Measurements from ENCODE around the gene TIMP4. TPM values are rescaled to one million over a fixed set of nuclear protein-coding genes. Genes with fewer than 3 reads are reported as not detected.

The TIMP4 gene
- total RNA-seq, 4 donors from 2014 or later, result 40.2 to 124 (median 48.4) TPM

GRCh38 chr3:12186046-12186445 lies 27.3 kb upstream of the TIMP4 start:
- Histone ChIP-seq H3K27ac (no peak overlapping the region), H3K27me3 (no peaks in the 10 kb centered on the region), H3K9me3 (no peaks in the 10 kb centered on the region), H3K36me3 (no peaks in the 10 kb centered on the region), H3K4me3 (no peak overlapping the region), H3K4me1 (peaks cover 0 to 26% (median 17%) of the 10 kb centered on the region in 4 donors)
- 75 to 77% methylated on average over 4 of the region's 4 CpGs for WGBS, 2 donors
- TF ChIP-seq CTCF (IDR thresholded peaks at IDR 0.05) (no peak), EP300 (IDR thresholded peaks at IDR 0.05) (no peak), POLR2A (IDR thresholded peaks at IDR 0.05) (no peak)
- no peak for DNase-seq (ENCODE audit: low spot score in 2 of 2)

- Histone ChIP-seq H3K27me3 (no peaks in the 10 kb centered on the region), H3K9me3 (no peaks in the 10 kb centered on the region), H3K4me1 (peaks cover 0 to 30% (median 19%) of the 10 kb centered on the region in 4 donors), H3K27ac (no peak overlapping the region), H3K36me3 (no peaks in the 10 kb centered on the region), H3K4me3 (no peak overlapping the region)
- TF ChIP-seq EP300 (IDR thresholded peaks at IDR 0.05) (no peak), CTCF (IDR thresholded peaks at IDR 0.05) (no peak), POLR2A (IDR thresholded peaks at IDR 0.05) (no peak)
- no peak for DNase-seq (ENCODE audit: low spot score in 2 of 2)
- 92 to 93% methylated on average over 5 of the region's 5 CpGs for WGBS, 2 donors
These were observed 26.5 kb upstream of the TIMP4 start for GRCh38 chr3:12185172-12185710.

GRCh38 chr3:12184541-12184940 lies 25.8 kb upstream of the TIMP4 start:
- WGBS, 2 donors, result 93 to 97% methylated on average over 5 of the region's 5 CpGs
- Histone ChIP-seq H3K4me1 (peaks cover 0 to 31% (median 21%) of the 10 kb centered on the region in 4 donors), H3K36me3 (no peaks in the 10 kb centered on the region), H3K9me3 (no peaks in the 10 kb centered on the region), H3K4me3 (no peak overlapping the region), H3K27ac (no peak overlapping the region), H3K27me3 (no peaks in the 10 kb centered on the region)
- no peak for DNase-seq (ENCODE audit: low spot score in 2 of 2)
- TF ChIP-seq POLR2A (IDR thresholded peaks at IDR 0.05) (no peak), CTCF (IDR thresholded peaks at IDR 0.05) (no peak), EP300 (IDR thresholded peaks at IDR 0.05) (no peak)

GRCh38 chr3:12182687-12183441 lies 24.2 kb upstream of the TIMP4 start:
- no peaks in the 10 kb centered on the region for H3K9me3 ChIP-seq
- H3K4me1 ChIP-seq, result peaks cover 0 to 26% (median 13%) of the 10 kb centered on the region in 4 donors
- 82 to 84% methylated on average over 16 of the region's 16 CpGs for WGBS, 2 donors
- no peak overlapping the region for H3K27ac ChIP-seq
- no peaks in the 10 kb centered on the region for H3K27me3 ChIP-seq
- no peak overlapping the region for H3K4me3 ChIP-seq
- no peak for DNase-seq (ENCODE audit: low spot score in 2 of 2)
- H3K36me3 ChIP-seq, result no peaks in the 10 kb centered on the region
- TF ChIP-seq POLR2A (IDR thresholded peaks at IDR 0.05) (no peak), CTCF (IDR thresholded peaks at IDR 0.05) (no peak), EP300 (IDR thresholded peaks at IDR 0.05) (no peak)

GRCh38 chr3:12181806-12182205 lies 23.1 kb upstream of the TIMP4 start:
- peaks cover 0 to 26% (median 11%) of the 10 kb centered on the region in 4 donors for H3K4me1 ChIP-seq
- no peak overlapping the region for H3K27ac ChIP-seq
- no peak for DNase-seq (ENCODE audit: low spot score in 2 of 2)
- H3K9me3 ChIP-seq, result no peaks in the 10 kb centered on the region
- H3K4me3 ChIP-seq, result no peak overlapping the region
- H3K27me3 ChIP-seq, result no peaks in the 10 kb centered on the region
- H3K36me3 ChIP-seq, result no peaks in the 10 kb centered on the region
- WGBS, 2 donors, result 90% methylated on average over 2 of the region's 2 CpGs
- TF ChIP-seq EP300 (IDR thresholded peaks at IDR 0.05), result no peak
- TF ChIP-seq CTCF (IDR thresholded peaks at IDR 0.05), result no peak
